DOHH2 (cell line): ENCODE measurements around the gene GLRA3.

Experiments used
- H3F3A ChIP-seq: fragments of 200-600 bp; sonication (generic), shearing (Covaris generic); 2 replicates; pipeline ENCODE4 v1.6.0; 2016; ENCODE audit warnings: antibody characterized with exemption, mild to moderate bottlenecking; ENCODE audit not compliant: control insufficient read depth, insufficient read depth
- H3K27ac ChIP-seq: fragments of 200-600 bp; sonication (generic); 2 replicates; pipeline ENCODE4 v1.5.1; 2014; ENCODE audit warnings: low read depth, mild to moderate bottlenecking, low read length, moderate library complexity
- H3K27me3 ChIP-seq: fragments of 200-600 bp; sonication (generic); 2 replicates; pipeline ENCODE4 v1.6.1; 2014; ENCODE audit warnings: mild to moderate bottlenecking, low read length, mixed read lengths; ENCODE audit not compliant: control insufficient read depth
- H3K36me3 ChIP-seq: fragments of 200-600 bp; sonication (generic); 2 replicates; pipeline ENCODE4 v1.6.1; 2014; ENCODE audit warnings: mild to moderate bottlenecking, low read length, moderate library complexity, mixed read lengths; ENCODE audit not compliant: control insufficient read depth
- H3K4me1 ChIP-seq: fragments of 200-600 bp; sonication (generic); 2 replicates; pipeline ENCODE4 v1.6.1; 2014; ENCODE audit warnings: mild to moderate bottlenecking, low read length, mixed read lengths; ENCODE audit not compliant: control insufficient read depth
- H3K4me2 ChIP-seq: fragments of 200-600 bp; sonication (generic); 2 replicates; pipeline ENCODE4 v1.6.0; 2014; ENCODE audit warnings: mild to moderate bottlenecking, low read length, moderate library complexity
- H3K4me3 ChIP-seq: fragments of 200-600 bp; sonication (generic); 2 replicates; pipeline ENCODE4 v1.5.1; 2014; ENCODE audit warnings: mild to moderate bottlenecking, low read length, mixed read lengths
- H3K79me2 ChIP-seq: fragments of 200-600 bp; sonication (generic); 2 replicates; pipeline ENCODE4 v1.6.1; 2014; ENCODE audit warnings: mild to moderate bottlenecking, low read length, mixed read lengths; ENCODE audit not compliant: control insufficient read depth
- H3K9me2 ChIP-seq: fragments of 200-600 bp; sonication (generic); replicated peaks from 2 replicates; pipeline ENCODE4 v1.6.1; 2014; ENCODE audit warnings: mild to moderate bottlenecking, low read length, mixed read lengths; ENCODE audit not compliant: control insufficient read depth
- H3K9me3 ChIP-seq: fragments of 200-600 bp; sonication (generic); 2 replicates; pipeline ENCODE4 v1.6.1; 2014; ENCODE audit warnings: antibody characterized with exemption, low read length, mixed read lengths; ENCODE audit not compliant: control insufficient read depth, insufficient read depth
- H4K20me1 ChIP-seq: fragments of 200-600 bp; sonication (generic); 2 replicates; pipeline ENCODE4 v1.6.0; 2014; ENCODE audit warnings: low read depth, mild to moderate bottlenecking, antibody characterized with exemption, low read length, moderate library complexity; ENCODE audit not compliant: control insufficient read depth, insufficient read depth
- EZH2phosphoT487 ChIP-seq: fragments of 200-600 bp; sonication (generic); IDR thresholded peaks from 2 replicates; pipeline ENCODE4 v1.6.1; 2017; ENCODE audit warnings: borderline replicate concordance, mild to moderate bottlenecking, antibody characterized with exemption, low read length, moderate library complexity, mixed read lengths
- TF ChIP-seq, protein P1 (sequence below): fragments of 200-600 bp; sonication (generic); IDR thresholded peaks from one replicate; pipeline ENCODE4 v1.5.1; 2014; ENCODE audit warnings: antibody characterized with exemption, mild to moderate bottlenecking, low read depth, low read length; ENCODE audit not compliant: poor library complexity, severe bottlenecking

Gene GLRA3

DNA sequence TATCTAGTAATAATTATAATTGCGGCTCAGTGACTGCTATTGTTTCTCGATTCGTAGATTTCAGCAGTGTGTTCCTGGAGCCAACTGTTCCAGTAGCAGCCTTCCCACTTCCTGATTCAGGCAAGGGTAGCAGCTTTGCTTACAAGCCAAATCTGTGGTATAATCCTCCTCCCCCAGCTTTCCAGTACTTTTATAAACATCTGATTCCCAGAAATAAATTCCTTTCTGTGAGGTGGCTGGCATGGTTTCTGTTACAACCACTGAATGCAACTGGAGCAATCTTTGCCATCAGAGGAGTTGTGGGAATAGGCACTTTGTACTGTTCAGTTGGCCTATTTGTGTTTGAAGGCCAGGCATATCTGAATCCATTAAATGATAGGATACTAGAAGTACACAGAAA lies 80.0 kb downstream of the GLRA3 start:
- H3K4me2 ChIP-seq: no peak overlapping the region
- no peaks in the 10 kb centered on the region for H3K79me2 ChIP-seq
- TF ChIP-seq EZH2phosphoT487: no peak
- TF ChIP-seq, protein P1, sequence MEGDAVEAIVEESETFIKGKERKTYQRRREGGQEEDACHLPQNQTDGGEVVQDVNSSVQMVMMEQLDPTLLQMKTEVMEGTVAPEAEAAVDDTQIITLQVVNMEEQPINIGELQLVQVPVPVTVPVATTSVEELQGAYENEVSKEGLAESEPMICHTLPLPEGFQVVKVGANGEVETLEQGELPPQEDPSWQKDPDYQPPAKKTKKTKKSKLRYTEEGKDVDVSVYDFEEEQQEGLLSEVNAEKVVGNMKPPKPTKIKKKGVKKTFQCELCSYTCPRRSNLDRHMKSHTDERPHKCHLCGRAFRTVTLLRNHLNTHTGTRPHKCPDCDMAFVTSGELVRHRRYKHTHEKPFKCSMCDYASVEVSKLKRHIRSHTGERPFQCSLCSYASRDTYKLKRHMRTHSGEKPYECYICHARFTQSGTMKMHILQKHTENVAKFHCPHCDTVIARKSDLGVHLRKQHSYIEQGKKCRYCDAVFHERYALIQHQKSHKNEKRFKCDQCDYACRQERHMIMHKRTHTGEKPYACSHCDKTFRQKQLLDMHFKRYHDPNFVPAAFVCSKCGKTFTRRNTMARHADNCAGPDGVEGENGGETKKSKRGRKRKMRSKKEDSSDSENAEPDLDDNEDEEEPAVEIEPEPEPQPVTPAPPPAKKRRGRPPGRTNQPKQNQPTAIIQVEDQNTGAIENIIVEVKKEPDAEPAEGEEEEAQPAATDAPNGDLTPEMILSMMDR: no peak

DNA sequence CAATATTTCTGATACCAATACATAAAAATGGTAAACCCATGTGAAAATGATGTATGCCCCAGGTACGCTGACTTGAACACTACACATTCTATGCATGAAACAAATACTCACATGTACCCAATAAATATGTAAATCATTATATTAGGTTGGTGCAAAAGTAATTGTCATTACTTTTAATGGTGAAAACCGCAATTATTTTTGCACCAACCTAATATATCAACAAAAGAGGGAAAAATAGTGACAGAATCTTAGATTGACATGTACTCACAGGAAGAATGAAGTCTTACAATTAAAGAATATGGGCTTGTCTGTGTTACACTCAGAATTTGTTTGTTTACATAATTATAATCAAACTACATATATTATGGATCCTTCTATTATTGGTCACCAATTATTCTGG lies 82.3 kb downstream of the GLRA3 start:
- Histone ChIP-seq H3K9me3 (peaks cover 3% of the 10 kb centered on the region; the same call in 1 of the 2 replicates), H3K27ac (no peak overlapping the region), H3K4me1 (no peaks in the 10 kb centered on the region), H3K4me2 (no peak overlapping the region), H3F3A (no peaks in the 10 kb centered on the region), H3K79me2 (no peaks in the 10 kb centered on the region), H3K36me3 (no peaks in the 10 kb centered on the region), H3K9me2 (no peaks in the 10 kb centered on the region), H3K4me3 (no peak overlapping the region), H3K27me3 (no peaks in the 10 kb centered on the region), H4K20me1 (no peaks in the 10 kb centered on the region)
- TF ChIP-seq, protein P1: no peak
- no peak for TF ChIP-seq EZH2phosphoT487

More for the DNA sequence above, 80.0 kb downstream of the GLRA3 start:
- H3K9me2 ChIP-seq: no peaks in the 10 kb centered on the region
- H3F3A ChIP-seq: no peaks in the 10 kb centered on the region
- no peak overlapping the region for H3K27ac ChIP-seq
- no peak overlapping the region for H3K4me3 ChIP-seq
- H3K36me3 ChIP-seq: no peaks in the 10 kb centered on the region
- no peaks in the 10 kb centered on the region for H3K4me1 ChIP-seq
- H3K27me3 ChIP-seq: no peaks in the 10 kb centered on the region
- peaks cover under 1% of the 10 kb centered on the region; the same call in 1 of the 2 replicates for H3K9me3 ChIP-seq
- no peaks in the 10 kb centered on the region for H4K20me1 ChIP-seq

DNA sequence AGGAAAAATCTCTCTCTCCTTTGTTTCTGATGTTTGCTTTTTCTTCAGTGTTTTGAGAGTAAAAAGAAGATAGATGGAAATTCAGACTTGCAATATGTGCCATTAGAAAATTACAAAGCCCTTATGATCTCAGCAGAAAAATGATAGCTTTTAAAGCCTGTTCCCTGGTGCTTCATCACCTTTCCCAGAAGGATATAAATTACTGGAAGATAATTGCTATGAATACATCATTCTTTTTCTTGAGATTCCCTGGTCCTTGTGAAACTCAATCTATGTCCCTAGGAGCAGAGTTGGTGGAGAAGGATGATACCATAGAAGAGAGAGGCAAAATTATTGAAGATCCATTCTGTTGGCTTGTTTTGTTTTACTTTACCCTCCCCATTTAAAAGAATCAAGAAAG lies 86.5 kb downstream of the GLRA3 start:
- H3K4me1 ChIP-seq: no peaks in the 10 kb centered on the region
- H3K27ac ChIP-seq: no peak overlapping the region
- H3K4me2 ChIP-seq: no peak overlapping the region
- H3K36me3 ChIP-seq: no peaks in the 10 kb centered on the region
- no peaks in the 10 kb centered on the region for H4K20me1 ChIP-seq
- H3K79me2 ChIP-seq: no peaks in the 10 kb centered on the region
- H3F3A ChIP-seq: no peaks in the 10 kb centered on the region
- H3K4me3 ChIP-seq: no peak overlapping the region
- H3K27me3 ChIP-seq: no peaks in the 10 kb centered on the region
- H3K9me2 ChIP-seq: no peaks in the 10 kb centered on the region
- H3K9me3 ChIP-seq: peaks cover 3% of the 10 kb centered on the region; the same call in 1 of the 2 replicates
- TF ChIP-seq, protein P1: no peak
- TF ChIP-seq EZH2phosphoT487: no peak

DNA sequence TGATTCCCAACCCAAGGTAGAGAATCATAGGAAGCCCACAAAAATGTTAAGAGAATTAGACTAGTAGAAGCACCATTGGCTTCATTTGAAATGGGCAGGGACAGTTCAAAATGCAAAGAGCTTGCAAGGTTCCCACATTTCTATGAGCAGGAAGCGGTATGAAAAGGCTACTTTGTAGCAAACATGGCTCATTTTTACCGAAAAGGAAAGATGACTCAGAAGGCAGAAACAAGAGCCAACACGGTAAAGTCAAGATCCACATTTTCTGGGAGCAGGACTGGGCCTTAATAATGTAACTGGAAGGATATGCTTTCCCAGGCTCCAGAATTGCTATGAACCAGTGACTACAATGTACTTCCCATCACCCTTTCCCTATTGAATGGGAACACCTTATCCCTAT lies 89.5 kb downstream of the GLRA3 start:
- H3F3A ChIP-seq: no peaks in the 10 kb centered on the region
- H3K9me2 ChIP-seq: no peaks in the 10 kb centered on the region
- no peaks in the 10 kb centered on the region for H3K36me3 ChIP-seq
- no peak overlapping the region for H3K4me2 ChIP-seq
- no peaks in the 10 kb centered on the region for H3K79me2 ChIP-seq
- no peaks in the 10 kb centered on the region for H3K4me1 ChIP-seq
- TF ChIP-seq EZH2phosphoT487: no peak
- TF ChIP-seq, protein P1: no peak
- no peak overlapping the region for H3K27ac ChIP-seq
- no peak overlapping the region for H3K4me3 ChIP-seq
- peaks cover 3% of the 10 kb centered on the region; the same call in 1 of the 2 replicates for H3K9me3 ChIP-seq
- H3K27me3 ChIP-seq: no peaks in the 10 kb centered on the region
- no peaks in the 10 kb centered on the region for H4K20me1 ChIP-seq
